ENCODE measurements around the gene EFCC1. TPM values are rescaled to one million over a fixed set of nuclear protein-coding genes. Genes with fewer than 3 reads are reported as not detected.

EFCC1 gene
- polyA plus RNA-seq, 1 experiment = not detected

DNA sequence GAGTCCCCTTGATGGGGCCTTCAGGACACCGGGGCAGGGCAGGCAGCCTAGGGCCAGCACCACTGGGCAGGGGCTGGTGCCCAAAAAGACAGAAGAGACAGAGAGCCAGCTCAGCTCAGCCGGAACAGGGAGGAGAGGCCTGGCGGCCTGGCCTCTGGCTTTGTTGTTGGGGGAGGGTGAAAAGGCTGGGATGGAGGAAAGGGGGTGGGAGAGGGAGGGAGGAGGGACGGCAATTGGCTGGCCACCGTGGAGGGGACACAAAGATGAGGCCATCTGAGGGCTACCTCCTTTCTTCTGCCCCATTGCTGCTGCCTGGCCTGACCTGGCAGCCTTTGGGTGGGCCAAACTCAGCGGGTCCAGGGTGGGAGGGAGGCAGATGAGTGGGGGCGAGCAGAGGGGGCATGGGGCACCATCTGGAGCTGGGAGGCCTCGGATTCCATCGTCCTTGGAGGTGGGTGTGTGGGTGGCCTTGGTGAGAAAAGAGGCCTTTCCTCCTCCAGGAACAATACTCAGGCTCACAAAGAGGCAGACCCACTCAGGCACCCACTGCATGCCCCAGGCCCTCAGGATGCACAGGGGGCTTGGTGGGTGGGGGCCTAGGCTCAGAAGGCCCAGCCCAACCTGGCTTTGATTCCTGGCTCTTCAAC, 9.3 kb downstream of the EFCC1 start:
- TF ChIP-seq, protein P1, sequence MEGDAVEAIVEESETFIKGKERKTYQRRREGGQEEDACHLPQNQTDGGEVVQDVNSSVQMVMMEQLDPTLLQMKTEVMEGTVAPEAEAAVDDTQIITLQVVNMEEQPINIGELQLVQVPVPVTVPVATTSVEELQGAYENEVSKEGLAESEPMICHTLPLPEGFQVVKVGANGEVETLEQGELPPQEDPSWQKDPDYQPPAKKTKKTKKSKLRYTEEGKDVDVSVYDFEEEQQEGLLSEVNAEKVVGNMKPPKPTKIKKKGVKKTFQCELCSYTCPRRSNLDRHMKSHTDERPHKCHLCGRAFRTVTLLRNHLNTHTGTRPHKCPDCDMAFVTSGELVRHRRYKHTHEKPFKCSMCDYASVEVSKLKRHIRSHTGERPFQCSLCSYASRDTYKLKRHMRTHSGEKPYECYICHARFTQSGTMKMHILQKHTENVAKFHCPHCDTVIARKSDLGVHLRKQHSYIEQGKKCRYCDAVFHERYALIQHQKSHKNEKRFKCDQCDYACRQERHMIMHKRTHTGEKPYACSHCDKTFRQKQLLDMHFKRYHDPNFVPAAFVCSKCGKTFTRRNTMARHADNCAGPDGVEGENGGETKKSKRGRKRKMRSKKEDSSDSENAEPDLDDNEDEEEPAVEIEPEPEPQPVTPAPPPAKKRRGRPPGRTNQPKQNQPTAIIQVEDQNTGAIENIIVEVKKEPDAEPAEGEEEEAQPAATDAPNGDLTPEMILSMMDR (IDR thresholded peaks at IDR 0.05; ENCODE audit: insufficient read depth, low read depth, low read length) = no peak
- Histone ChIP-seq H3K4me3 (ENCODE audit: low read depth, low read length) (no peak overlapping the region), H3K36me3 (ENCODE audit: control insufficient read depth, insufficient read depth, low read length) (no peaks in the 10 kb centered on the region), H3K27me3 (ENCODE audit: control insufficient read depth, insufficient read depth, low read length) (peaks cover 14% of the 10 kb centered on the region)
- CTCF ChIA-PET = no interaction called here
- no peak for DNase-seq (ENCODE audit: low read depth)
- POLR2A ChIA-PET = no interaction called here

- CTCF ChIA-PET = interaction anchor here (0.8 kb wide), 1 partner anchor 43 kb away, joined by 4 read pairs; no protein-coding TSS in a partner anchor
- DNase-seq (ENCODE audit: low read depth) = no peak
- H3K27me3 ChIP-seq (ENCODE audit: control insufficient read depth, insufficient read depth, low read length) = peaks cover 2% of the 10 kb centered on the region
- H3K4me3 ChIP-seq (ENCODE audit: low read depth, low read length) = no peak overlapping the region
- no peaks in the 10 kb centered on the region for H3K36me3 ChIP-seq (ENCODE audit: control insufficient read depth, insufficient read depth, low read length)
- POLR2A ChIA-PET = no interaction called here
- TF ChIP-seq, protein P1 (IDR thresholded peaks at IDR 0.05; ENCODE audit: insufficient read depth, low read depth, low read length) = no peak
Observed at GRCh38 chr3:129013491-129013891, 12.4 kb downstream of the EFCC1 start.

GRCh38 chr3:129014148-129014547, 13.0 kb downstream of the EFCC1 start:
- ChIA-PET POLR2A (no interaction called here), CTCF (interaction anchor here (1.3 kb wide), 1 partner anchor 39 kb away, joined by 4 read pairs; no protein-coding TSS in a partner anchor)
- no peak for DNase-seq (ENCODE audit: low read depth)
- Histone ChIP-seq H3K36me3 (ENCODE audit: control insufficient read depth, insufficient read depth, low read length) (no peaks in the 10 kb centered on the region), H3K4me3 (ENCODE audit: low read depth, low read length) (no peak overlapping the region), H3K27me3 (ENCODE audit: control insufficient read depth, insufficient read depth, low read length) (peaks cover 3% of the 10 kb centered on the region)
- TF ChIP-seq, protein P1 (IDR thresholded peaks at IDR 0.05; ENCODE audit: insufficient read depth, low read depth, low read length) = no peak

DNA sequence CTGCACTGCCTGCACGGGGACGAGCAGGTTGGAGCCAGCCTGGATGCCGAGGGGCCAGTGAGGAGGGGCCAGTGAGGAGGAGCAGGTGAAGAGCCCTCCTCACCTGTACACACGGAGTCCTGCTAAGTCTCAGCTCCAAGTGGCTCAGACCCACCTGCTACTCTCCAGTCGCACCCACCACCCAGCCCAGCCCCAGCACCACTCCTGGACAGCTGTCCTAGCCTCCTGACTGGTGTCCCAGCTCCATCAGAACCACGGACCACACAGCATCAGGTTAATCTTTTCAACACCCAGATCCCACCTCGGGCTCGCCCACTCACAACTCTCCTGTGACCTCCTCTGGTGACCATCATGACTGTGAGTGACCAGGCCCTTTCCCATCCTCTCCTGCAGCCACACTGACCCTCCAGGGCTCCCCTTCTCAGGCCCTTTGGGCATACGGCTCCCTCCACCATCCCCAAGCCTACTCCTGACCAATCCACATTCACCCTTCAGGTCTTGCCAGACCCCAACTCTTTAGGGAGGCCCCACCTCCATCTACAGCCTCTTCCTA, 13.8 kb downstream of the EFCC1 start:
- peaks cover 3% of the 10 kb centered on the region for H3K27me3 ChIP-seq (ENCODE audit: control insufficient read depth, insufficient read depth, low read length)
- H3K36me3 ChIP-seq (ENCODE audit: control insufficient read depth, insufficient read depth, low read length) = no peaks in the 10 kb centered on the region
- POLR2A ChIA-PET = no interaction called here
- no peak for DNase-seq (ENCODE audit: low read depth)
- H3K4me3 ChIP-seq (ENCODE audit: low read depth, low read length) = no peak overlapping the region
- TF ChIP-seq, protein P1 (IDR thresholded peaks at IDR 0.05; ENCODE audit: insufficient read depth, low read depth, low read length) = no peak
- CTCF ChIA-PET = interaction anchor here (1.3 to 1.4 kb wide), 2 partner anchors 39 to 44 kb away, joined by 4 to 9 read pairs; no protein-coding TSS in a partner anchor

DNA sequence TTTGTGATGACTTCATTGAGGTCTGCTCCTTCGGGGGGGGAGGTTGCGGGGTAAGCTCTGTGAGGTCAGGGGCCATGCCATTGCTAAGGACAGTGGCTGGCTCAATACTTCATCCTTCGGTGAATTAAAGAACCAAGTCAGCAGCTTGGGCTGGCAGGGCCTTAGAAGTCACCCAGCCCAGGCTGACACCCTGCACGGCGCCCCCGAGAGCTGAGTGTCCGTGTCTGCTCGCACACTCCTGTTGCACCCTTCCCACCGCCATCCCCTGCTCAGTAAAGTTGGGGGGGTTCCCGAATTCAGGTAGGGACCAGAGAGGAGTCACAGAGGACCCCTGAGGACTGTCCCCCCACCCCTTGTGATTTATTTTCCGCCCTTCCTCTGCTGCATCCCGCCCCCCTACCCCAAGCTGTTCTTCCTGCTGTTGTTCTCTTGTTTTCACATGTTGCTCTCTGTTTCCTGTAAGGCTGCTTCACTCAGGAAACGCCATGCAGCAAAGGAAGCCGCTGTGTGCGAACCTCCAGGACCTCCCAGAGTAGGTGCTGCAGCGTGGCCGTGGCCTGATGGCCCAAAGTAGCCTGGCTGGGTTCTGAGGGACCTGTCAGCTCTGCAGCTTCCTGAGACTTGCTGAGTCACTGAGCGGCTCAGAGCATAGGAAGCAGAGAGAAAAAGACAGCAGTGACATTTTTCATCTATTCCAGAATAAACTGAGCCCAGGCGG, 14.4 kb downstream of the EFCC1 start:
- ChIA-PET POLR2A (no interaction called here), CTCF (interaction anchor here (1.3 to 2.3 kb wide), 5 partner anchors 11 to 45 kb away, joined by 3 to 9 read pairs (median 8); no protein-coding TSS in a partner anchor)
- DNase-seq (ENCODE audit: low read depth) = no peak

More for the DNA sequence above, 14.4 kb downstream of the EFCC1 start:
- no peaks in the 10 kb centered on the region for H3K36me3 ChIP-seq (ENCODE audit: control insufficient read depth, insufficient read depth, low read length)
- H3K27me3 ChIP-seq (ENCODE audit: control insufficient read depth, insufficient read depth, low read length) = peaks cover 4% of the 10 kb centered on the region
- TF ChIP-seq, protein P1 (IDR thresholded peaks at IDR 0.05; ENCODE audit: insufficient read depth, low read depth, low read length) = no peak
- H3K4me3 ChIP-seq (ENCODE audit: low read depth, low read length) = no peak overlapping the region
